ENCODE measurements around the gene GRAMD1A.

Gene GRAMD1A

GRCh38 chr19:35052599-35053190 is 52.6 kb downstream of the GRAMD1A start:
- DNase-seq (ENCODE audit: low read depth, low spot score): no peak

- DNase-seq (ENCODE audit: low read depth, low spot score): no peak
These were observed 53.7 kb downstream of the GRAMD1A start for GRCh38 chr19:35053667-35054293.

DNA sequence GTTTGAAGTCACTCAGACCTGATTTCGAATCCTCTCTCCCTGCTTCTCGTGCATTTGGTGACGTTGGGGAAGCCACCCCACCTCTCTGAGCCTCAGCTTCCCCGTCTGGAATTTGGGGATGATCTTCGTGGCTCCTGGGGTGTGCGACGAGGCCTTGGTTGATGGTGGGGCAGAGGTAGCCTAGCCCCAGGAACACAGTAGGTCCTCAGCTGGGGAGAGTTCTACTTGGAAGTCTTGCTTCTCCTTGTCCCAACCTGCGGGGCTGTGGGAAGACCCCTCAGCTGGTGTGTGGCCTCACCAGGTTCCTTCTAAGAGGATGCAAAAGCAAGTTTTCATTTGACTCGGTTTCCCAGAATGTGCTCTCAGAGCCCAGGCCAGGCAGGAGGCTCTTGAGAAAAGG is 54.5 kb downstream of the GRAMD1A start:
- DNase-seq (ENCODE audit: low read depth, low spot score): no peak

- peak; percentile 86 for DNase-seq (ENCODE audit: low read depth, low spot score)
These were observed 55.6 kb downstream of the GRAMD1A start for GRCh38 chr19:35055715-35056179.

- no peak for DNase-seq (ENCODE audit: low read depth, low spot score)
These were observed 56.5 kb downstream of the GRAMD1A start for GRCh38 chr19:35056513-35057063.

DNA sequence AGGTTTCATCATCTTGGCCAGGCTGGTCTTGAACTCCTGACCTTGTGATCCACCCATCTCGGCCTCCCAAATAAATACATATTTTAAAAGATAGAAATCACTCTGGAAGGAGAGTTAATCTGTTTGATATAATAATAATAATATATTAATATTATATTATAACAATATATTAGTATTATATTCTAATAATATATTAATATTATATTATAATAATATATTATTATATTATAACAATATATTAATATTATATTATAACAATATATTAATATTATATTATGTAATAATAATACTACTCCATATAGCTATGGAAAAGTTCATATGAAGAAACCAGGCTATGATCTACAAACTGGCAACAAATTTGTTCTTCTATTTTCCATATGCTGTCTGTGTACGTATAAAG is 58.2 kb downstream of the GRAMD1A start:
- no peak for DNase-seq (ENCODE audit: low read depth, low spot score)

DNA sequence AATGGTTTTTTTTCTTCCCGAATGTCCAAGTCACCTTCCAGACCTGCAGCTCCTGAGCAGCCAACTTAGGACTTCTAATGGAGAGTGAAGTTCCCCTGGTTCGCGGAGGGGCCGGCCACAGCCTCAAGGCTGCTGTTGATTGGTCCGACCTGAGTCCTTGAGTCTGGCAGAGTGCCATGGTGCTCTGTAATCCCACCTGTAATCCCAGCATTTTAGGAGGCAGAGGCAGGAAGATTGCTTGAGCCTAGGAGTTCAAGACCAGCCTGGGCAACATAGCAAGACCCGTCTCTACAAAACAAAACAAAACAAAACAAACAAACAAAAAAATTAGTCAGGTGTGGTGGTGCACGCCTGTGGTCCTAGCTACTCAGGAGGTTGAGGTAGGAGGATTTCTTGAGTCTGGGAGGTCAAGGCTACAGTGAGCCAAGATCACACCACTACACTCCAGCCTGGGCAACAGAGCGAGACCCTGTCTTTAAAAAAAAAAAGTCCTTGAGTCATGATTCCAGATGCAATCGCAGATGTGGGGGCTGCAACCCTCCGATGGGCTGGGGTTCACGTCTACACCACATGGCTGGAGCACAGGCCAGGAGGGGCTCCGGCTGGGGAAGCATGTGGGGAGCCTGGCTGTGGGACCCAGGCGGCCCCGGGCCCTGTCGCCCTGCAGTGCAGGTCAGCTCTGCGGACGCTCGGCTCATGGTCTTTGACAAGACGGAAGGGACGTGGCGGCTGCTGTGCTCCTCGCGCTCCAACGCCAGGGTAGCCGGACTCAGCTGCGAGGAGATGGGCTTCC is 59.1 kb downstream of the GRAMD1A start:
- peak; percentile 46 for DNase-seq (ENCODE audit: low read depth, low spot score)

- no peak for DNase-seq (ENCODE audit: low read depth, low spot score)
These were observed 59.6 kb downstream of the GRAMD1A start for GRCh38 chr19:35059799-35060091.

DNA sequence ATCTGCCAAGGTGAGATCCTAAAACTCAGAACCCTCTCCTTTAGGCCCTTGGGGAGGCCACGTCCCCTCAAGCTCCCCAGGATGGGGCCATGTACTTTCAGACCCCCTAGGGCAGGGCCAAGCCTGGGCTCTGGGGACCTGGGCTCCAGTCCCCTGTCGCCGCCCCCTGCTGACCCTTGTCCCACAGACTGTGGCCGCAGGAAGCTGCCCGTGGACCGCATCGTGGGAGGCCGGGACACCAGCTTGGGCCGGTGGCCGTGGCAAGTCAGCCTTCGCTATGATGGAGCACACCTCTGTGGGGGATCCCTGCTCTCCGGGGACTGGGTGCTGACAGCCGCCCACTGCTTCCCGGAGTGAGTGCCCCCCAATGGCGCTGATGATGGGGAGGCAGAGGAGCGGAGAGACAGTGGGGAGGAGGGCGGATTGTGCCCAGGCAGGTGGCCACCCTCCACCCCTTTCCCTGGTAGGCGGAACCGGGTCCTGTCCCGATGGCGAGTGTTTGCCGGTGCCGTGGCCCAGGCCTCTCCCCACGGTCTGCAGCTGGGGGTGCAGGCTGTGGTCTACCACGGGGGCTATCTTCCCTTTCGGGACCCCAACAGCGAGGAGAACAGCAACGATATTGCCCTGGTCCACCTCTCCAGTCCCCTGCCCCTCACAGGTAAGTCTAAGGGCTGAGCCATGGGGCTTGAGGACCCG is 60.2 kb downstream of the GRAMD1A start:
- no peak for DNase-seq (ENCODE audit: low read depth, low spot score)

DNA sequence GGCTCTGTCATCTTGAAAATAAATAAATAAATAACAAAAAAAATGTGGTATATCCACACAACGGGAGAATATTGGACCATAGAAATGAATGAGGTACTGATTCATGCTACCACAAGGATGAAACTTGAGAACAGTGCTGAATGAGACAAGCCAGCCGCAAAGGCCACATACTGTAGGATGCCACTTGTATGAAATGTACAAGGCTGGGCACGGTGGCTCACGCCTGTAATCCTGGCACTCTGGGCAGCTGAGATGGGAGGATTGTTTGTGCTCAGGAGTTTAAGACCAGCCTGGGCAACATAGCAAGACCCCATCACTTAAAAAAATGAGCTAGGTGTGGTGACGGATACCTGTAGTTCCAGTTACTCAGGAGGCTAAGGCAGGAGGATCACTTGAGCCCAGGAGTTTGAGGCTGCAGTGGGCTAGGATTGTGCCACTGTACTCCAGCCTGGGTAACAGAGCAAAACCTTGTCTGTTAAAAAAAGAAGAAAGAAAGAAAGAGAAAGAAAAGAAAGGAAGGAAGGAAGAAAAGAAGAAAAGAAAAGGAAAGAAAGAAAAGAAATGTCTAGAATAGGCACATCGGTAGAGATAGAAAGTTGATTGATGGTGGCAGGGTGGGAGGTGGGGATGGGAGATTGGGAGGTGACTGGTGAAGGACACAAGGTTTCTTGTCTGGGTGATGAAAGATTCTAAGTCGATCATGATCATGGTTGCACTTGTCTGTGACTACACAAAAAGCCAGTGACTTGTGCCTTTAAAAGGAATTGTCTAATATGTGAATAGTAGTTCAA is 61.7 kb downstream of the GRAMD1A start:
- no peak for DNase-seq (ENCODE audit: low read depth, low spot score)

GRCh38 chr19:35062942-35063341 is 62.8 kb downstream of the GRAMD1A start:
- DNase-seq (ENCODE audit: low read depth, low spot score): no peak

DNA sequence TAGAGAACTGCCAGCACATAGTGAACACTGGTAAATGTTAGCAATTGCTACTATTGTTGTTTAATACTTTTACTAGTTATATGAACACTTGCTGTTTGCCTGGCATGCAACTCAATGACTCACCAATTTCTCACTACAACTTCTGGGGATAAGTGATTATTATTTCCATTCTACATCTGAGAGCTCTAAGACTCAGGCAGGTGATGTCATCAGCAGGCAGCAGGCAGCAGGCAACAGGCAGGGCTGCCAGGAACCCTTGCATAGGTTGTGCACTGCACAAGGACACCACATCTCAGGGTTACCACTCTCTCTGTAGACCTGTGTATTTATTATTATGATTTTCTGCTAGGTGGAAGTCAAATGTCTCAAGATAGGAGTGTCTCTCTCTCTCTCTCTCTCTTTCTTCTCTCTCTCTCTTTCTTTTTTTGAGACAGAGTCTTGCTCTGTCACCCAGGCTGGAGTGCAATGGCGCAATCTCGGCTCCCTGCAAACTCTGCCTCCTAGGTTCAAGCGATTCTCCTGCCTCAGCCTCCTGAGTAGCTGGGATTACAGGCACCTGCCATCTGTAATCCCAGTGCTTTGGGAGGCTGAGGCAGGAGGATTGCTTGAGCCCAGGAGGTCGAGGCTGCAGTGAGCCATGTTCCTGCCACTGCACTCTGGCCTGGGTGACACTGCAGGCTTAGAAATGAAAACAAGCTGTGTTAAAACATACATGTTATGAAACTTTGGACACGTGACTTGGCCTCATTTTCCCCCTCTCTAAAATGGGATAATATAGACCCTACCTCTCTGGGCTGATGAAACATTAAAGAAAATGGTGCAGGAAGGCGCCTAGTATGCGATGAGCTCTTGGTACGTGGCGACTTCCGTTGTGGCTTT is 64.1 kb downstream of the GRAMD1A start:
- no peak for DNase-seq (ENCODE audit: low read depth, low spot score)

- no peak for DNase-seq (ENCODE audit: low read depth, low spot score)
These were observed 65.5 kb downstream of the GRAMD1A start for GRCh38 chr19:35065574-35065973.

DNA sequence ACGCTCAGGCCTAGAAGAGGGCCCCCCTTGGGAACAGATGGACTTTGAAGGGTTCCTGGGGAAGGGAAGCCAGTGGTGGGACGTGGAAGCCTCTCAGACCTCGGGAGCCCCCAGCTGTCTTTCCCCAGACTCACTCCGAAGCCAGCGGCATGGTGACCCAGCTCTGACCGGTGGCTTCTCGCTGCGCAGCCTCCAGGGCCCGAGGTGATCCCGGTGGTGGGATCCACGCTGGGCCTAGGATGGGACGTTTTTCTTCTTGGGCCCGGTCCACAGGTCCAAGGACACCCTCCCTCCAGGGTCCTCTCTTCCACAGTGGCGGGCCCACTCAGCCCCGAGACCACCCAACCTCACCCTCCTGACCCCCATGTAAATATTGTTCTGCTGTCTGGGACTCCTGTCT is 66.0 kb downstream of the GRAMD1A start:
- DNase-seq (ENCODE audit: low read depth, low spot score): no peak

GRCh38 chr19:35066691-35067563 is 66.8 kb downstream of the GRAMD1A start:
- peak; percentile 94 for DNase-seq (ENCODE audit: low read depth, low spot score)

- DNase-seq (ENCODE audit: low read depth, low spot score): no peak
These were observed 69.0 kb downstream of the GRAMD1A start for GRCh38 chr19:35068941-35069634.

DNA sequence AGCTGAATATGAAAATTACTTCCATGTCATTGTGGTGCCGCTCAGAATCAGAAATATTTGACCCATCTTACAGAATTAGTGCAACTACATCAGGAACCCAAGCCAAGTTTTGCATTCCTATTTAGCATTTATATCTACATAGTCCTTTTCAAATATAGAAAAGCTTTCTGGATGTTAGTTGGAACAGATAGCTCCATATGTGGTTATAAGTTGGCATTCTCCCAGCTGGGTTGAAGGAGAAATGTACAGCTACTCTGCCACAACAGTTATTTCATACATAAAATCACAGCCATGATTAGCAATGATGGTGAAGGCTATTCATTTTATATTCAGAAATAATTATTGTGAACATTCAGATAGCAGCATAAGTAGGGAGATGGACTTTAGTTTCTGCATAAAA is 69.6 kb downstream of the GRAMD1A start:
- DNase-seq (ENCODE audit: low read depth, low spot score): no peak

DNA sequence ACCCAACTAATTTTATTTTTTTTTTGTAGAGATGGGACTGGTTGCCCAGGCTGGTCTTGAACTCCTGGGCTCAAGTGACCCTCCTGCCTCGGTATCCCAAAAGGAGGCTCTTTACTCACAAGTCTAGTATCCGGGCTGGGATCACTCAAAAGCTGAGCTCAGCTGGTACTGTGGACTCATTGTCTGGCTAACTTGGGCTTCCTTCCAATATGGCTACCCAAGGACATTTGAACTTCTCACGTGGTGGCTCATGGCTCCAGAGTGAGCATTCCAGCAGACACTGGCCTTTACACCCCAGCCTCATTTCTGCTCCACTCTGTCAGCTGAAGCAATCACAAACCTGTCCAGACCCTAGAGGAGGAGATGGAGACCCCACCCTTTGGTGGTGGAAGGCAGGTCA is 70.3 kb downstream of the GRAMD1A start:
- DNase-seq (ENCODE audit: low read depth, low spot score): no peak

- no peak for DNase-seq (ENCODE audit: low read depth, low spot score)
These were observed 73.4 kb downstream of the GRAMD1A start for GRCh38 chr19:35073516-35073915.

Measured in ELF-1 (cell line).